Keratinocyte (primary cell): Measurements from ENCODE around the gene UNC93A. TPM values are rescaled to one million over a fixed set of nuclear protein-coding genes. Genes with fewer than 3 reads are reported as not detected.
"Not testable (repeated sequence)": the region's sequence is repeated elsewhere in the genome, so short reads cannot be mapped to it uniquely, and the experiment has no call there.

Experiments
- DNase-seq: peaks from one replicate; pipeline ENCODE4 v3.0.0-alpha.2; 2011; ENCODE audit warnings: low read depth, missing footprints, low spot score
- FAIRE-seq: peaks from 2 replicates; lab custom pipeline; 2011; peaks lifted over from hg19 to GRCh38; lab: Jason Lieb, UNC
- H2AFZ ChIP-seq: 2 replicates; pipeline ENCODE4 v1.6.0; 2012; ENCODE audit warnings: low read length, control low read depth, inconsistent platforms; ENCODE audit not compliant: control insufficient read depth
- H3K27ac ChIP-seq: 2 replicates; pipeline ENCODE4 v1.5.1; 2011; ENCODE audit warnings: low read length; ENCODE audit not compliant: control insufficient read depth, insufficient read depth
- H3K27me3 ChIP-seq: 3 replicates; pipeline ENCODE4 v1.6.0; 2011; ENCODE audit warnings: low read length; ENCODE audit not compliant: control insufficient read depth, insufficient read depth; ENCODE audit errors: extremely low read depth
- H3K36me3 ChIP-seq, 2 experiments: 2 replicates in 1 of 2; 3 replicates in 1 of 2; pipeline ENCODE4 v1.5.1; 2011; ENCODE audit warnings: low read length in 2 of 2, mild to moderate bottlenecking in 1 of 2; ENCODE audit not compliant: control insufficient read depth in 2 of 2, insufficient read depth in 2 of 2; ENCODE audit errors: extremely low read depth in 1 of 2
- H3K4me1 ChIP-seq: 3 replicates; pipeline ENCODE4 v1.5.1; 2011; ENCODE audit warnings: low read length; ENCODE audit not compliant: control insufficient read depth, insufficient read depth; ENCODE audit errors: extremely low read depth
- H3K4me2 ChIP-seq: 3 replicates; pipeline ENCODE4 v1.6.0; 2011; ENCODE audit warnings: low read depth, low read length; ENCODE audit not compliant: control insufficient read depth, insufficient read depth; ENCODE audit errors: extremely low read depth
- H3K4me3 ChIP-seq, 3 experiments: fragments of 200-600 bp in 1 of 3; sonication (generic) in 1 of 3; 2 replicates in 2 of 3; 3 replicates in 1 of 3; pipeline ENCODE4 v1.5.1; 2011 to 2016; ENCODE audit warnings: low read length in 3 of 3, mild to moderate bottlenecking in 3 of 3, control low read depth in 2 of 3, inconsistent platforms in 1 of 3, low read depth in 1 of 3, mixed read lengths in 1 of 3, mixed run types in 1 of 3, moderate library complexity in 1 of 3; ENCODE audit not compliant: control insufficient read depth in 2 of 3, insufficient read depth in 2 of 3; ENCODE audit errors: extremely low read depth in 1 of 3
- H3K79me2 ChIP-seq: 2 replicates; pipeline ENCODE4 v1.6.0; 2012; ENCODE audit warnings: low read length; ENCODE audit not compliant: control insufficient read depth, insufficient read depth
- H3K9ac ChIP-seq: 3 replicates; pipeline ENCODE4 v1.6.0; 2011; ENCODE audit warnings: low read length; ENCODE audit not compliant: control insufficient read depth, insufficient read depth; ENCODE audit errors: extremely low read depth
- H3K9me1 ChIP-seq: 3 replicates; pipeline ENCODE4 v1.6.0; 2011; ENCODE audit warnings: low read length; ENCODE audit not compliant: control insufficient read depth, insufficient read depth; ENCODE audit errors: extremely low read depth
- H3K9me3 ChIP-seq: 2 replicates; pipeline ENCODE4 v1.5.1; 2012; ENCODE audit warnings: low read depth, low read length; ENCODE audit not compliant: control insufficient read depth
- H4K20me1 ChIP-seq: 3 replicates; pipeline ENCODE4 v1.6.0; 2011; ENCODE audit warnings: low read length; ENCODE audit not compliant: control insufficient read depth, insufficient read depth; ENCODE audit errors: extremely low read depth
- EZH2 ChIP-seq: IDR thresholded peaks from one replicate; pipeline ENCODE4 v1.6.1; 2012; ENCODE audit warnings: inconsistent platforms, mild to moderate bottlenecking, low read length, moderate library complexity
- dilution Hi-C: fragments of 300-500 bp; cut with MboI; formaldehyde crosslinking; loops from one replicate; pipeline ENCODE4 v1.7.0; 2020; ENCODE audit warnings: low sequenced_read_pairs; ENCODE audit not compliant: extremely low pct_ligation_motif_present
- polyA plus RNA-seq, 5 experiments: library from polyadenylated mRNA; depleted of rRNA in 3 of 5; stranded (reverse) in 3 of 5; stranded (forward) in 1 of 5; unstranded in 1 of 5; fragments of >200 nt; gene quantifications; 1 replicate in 1 of 5; 2 replicates in 3 of 5; 3 replicates in 1 of 5; pipeline versions ENCODE4 v1.2.1 to v1.2.3, GENCODE V29; 2011 to 2012; ENCODE audit warnings: missing spikeins in 2 of 5, low read depth in 1 of 5, low replicate concordance in 1 of 5
- TF ChIP-seq, protein P1 (sequence below), 3 experiments: IDR thresholded peaks in 1 of 3; conservative IDR thresholded peaks in 1 of 3; optimal IDR thresholded peaks in 1 of 3; 2 replicates in 2 of 3; 3 replicates in 1 of 3; pipeline versions ENCODE3 to v1.5.1; 2011; ENCODE audit warnings: low read length in 3 of 3, mild to moderate bottlenecking in 3 of 3, moderate library complexity in 2 of 3, control low read depth in 1 of 3, inconsistent platforms in 1 of 3; ENCODE audit not compliant: insufficient read depth in 2 of 3; ENCODE audit errors: extremely low read depth in 1 of 3

The UNC93A gene
- polyA plus RNA-seq, 1 donor (not counting 4 experiments of a cell fraction or from before 2014, with no cell fraction given) = not detected

DNA sequence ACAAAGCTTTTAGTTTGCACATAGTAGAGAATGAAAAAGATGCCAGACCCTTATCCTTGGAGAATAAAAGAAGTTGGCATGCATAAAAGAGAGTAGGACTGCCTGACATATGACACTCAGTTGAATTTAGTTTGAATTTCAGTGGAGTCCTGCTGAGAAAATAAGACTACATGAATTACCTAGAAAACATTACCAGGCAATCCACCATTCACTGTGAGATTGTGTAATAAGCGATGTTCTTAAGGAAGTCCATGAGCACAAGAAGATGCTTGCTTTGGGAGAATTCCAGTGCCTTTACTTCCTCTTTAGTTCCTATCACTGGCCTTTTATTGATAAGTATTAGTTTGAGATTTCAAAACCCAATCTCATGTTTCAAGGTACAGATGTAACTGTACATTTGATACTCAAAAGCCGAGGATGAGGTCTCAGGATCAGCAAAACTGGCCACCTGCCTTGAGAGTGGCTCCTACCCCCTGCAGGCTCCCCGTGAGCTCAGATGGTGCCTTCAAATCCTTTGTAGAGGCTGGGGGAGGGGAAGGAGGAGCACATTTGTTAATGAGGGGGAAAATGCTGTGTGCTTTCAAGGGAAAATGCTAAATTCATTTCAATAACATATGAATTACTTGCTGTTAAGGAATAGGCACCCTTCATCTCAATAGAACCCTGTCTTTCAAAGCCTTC lies 11.2 kb upstream of the UNC93A start:
- Histone ChIP-seq H2AFZ (no peak overlapping the region), H3K9me1 (no peaks in the 10 kb centered on the region), H3K4me3 (no peak overlapping the region), H3K36me3 (no peaks in the 10 kb centered on the region), H3K4me1 (no peaks in the 10 kb centered on the region), H3K79me2 (no peaks in the 10 kb centered on the region), H3K27me3 (no peaks in the 10 kb centered on the region), H3K9ac (no peak overlapping the region), H3K27ac (no peak overlapping the region), H3K4me2 (no peak overlapping the region), H4K20me1 (no peaks in the 10 kb centered on the region), H3K9me3 (no peaks in the 10 kb centered on the region)
- dilution Hi-C loops = no loop called here
- TF ChIP-seq EZH2 = no peak
- TF ChIP-seq, protein P1, sequence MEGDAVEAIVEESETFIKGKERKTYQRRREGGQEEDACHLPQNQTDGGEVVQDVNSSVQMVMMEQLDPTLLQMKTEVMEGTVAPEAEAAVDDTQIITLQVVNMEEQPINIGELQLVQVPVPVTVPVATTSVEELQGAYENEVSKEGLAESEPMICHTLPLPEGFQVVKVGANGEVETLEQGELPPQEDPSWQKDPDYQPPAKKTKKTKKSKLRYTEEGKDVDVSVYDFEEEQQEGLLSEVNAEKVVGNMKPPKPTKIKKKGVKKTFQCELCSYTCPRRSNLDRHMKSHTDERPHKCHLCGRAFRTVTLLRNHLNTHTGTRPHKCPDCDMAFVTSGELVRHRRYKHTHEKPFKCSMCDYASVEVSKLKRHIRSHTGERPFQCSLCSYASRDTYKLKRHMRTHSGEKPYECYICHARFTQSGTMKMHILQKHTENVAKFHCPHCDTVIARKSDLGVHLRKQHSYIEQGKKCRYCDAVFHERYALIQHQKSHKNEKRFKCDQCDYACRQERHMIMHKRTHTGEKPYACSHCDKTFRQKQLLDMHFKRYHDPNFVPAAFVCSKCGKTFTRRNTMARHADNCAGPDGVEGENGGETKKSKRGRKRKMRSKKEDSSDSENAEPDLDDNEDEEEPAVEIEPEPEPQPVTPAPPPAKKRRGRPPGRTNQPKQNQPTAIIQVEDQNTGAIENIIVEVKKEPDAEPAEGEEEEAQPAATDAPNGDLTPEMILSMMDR (optimal IDR thresholded peaks at IDR 0.05 in 1 of 3, IDR thresholded peaks at IDR 0.05 in 1 of 3, conservative IDR thresholded peaks at IDR 0.05 in 1 of 3; ENCODE audit: extremely low read depth in 1 of 3, insufficient read depth in 2 of 3, low read length in 3 of 3) = no peak
- DNase-seq = no peak
- no peak for FAIRE-seq

GRCh38 chr6:167280466-167280865 lies 10.6 kb upstream of the UNC93A start:
- not testable (repeated sequence) for H3K27ac ChIP-seq

GRCh38 chr6:167282165-167282564 lies 8.9 kb upstream of the UNC93A start:
- H3K9me3 ChIP-seq = no peaks in the 10 kb centered on the region
- H4K20me1 ChIP-seq = no peaks in the 10 kb centered on the region
- H3K9ac ChIP-seq = no peak overlapping the region
- H2AFZ ChIP-seq = no peak overlapping the region
- no peaks in the 10 kb centered on the region for H3K27me3 ChIP-seq
- dilution Hi-C loops = no loop called here
- H3K4me1 ChIP-seq = no peaks in the 10 kb centered on the region
- TF ChIP-seq EZH2 = no peak
- TF ChIP-seq, protein P1 (optimal IDR thresholded peaks at IDR 0.05 in 1 of 3, IDR thresholded peaks at IDR 0.05 in 1 of 3, conservative IDR thresholded peaks at IDR 0.05 in 1 of 3; ENCODE audit: extremely low read depth in 1 of 3, insufficient read depth in 2 of 3, low read length in 3 of 3) = no peak
- no peak overlapping the region for H3K27ac ChIP-seq
- H3K36me3 ChIP-seq = no peaks in the 10 kb centered on the region
- H3K4me3 ChIP-seq = no peak overlapping the region
- no peaks in the 10 kb centered on the region for H3K79me2 ChIP-seq
- FAIRE-seq (no peak), DNase-seq (no peak)
- no peaks in the 10 kb centered on the region for H3K9me1 ChIP-seq
- H3K4me2 ChIP-seq = no peak overlapping the region

More at GRCh38 chr6:167280466-167280865, 10.6 kb upstream of the UNC93A start:
- H3K79me2 ChIP-seq, dilution Hi-C loops, H3K4me1 ChIP-seq, H3K4me3 ChIP-seq, H3K9ac ChIP-seq, H3K27me3 ChIP-seq, H3K9me1 ChIP-seq, FAIRE-seq, H3K9me3 ChIP-seq, H3K36me3 ChIP-seq, H2AFZ ChIP-seq, H4K20me1 ChIP-seq, DNase-seq, H3K4me2 ChIP-seq: not testable (repeated sequence)

DNA sequence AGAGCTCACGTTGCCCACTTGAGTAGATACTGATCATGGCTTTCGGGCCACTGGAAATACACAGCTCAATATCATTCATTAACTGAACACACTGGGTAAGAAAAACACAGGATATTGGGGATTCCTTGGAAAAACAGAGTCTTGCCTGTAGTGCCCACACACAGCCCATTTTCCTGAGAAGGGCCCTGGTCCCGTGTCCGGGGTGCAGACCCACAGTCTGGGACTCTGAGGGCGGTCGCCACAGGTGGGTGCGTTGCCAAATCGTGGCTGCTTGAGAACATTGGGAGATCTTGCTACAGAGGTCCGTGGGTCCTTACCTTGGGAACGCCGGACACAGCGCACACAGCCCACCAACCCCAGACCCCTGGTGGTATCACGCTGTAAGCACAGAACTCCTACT lies 6.5 kb upstream of the UNC93A start:
- H3K4me2 ChIP-seq, H3K27ac ChIP-seq, DNase-seq, H2AFZ ChIP-seq, FAIRE-seq, H3K27me3 ChIP-seq, H3K36me3 ChIP-seq, dilution Hi-C loops, H3K79me2 ChIP-seq, H3K9ac ChIP-seq, H3K4me1 ChIP-seq, H3K9me3 ChIP-seq, H3K9me1 ChIP-seq, H4K20me1 ChIP-seq, H3K4me3 ChIP-seq: not testable (repeated sequence)
